ENCODE results near the gene CEBPA.

DNA sequence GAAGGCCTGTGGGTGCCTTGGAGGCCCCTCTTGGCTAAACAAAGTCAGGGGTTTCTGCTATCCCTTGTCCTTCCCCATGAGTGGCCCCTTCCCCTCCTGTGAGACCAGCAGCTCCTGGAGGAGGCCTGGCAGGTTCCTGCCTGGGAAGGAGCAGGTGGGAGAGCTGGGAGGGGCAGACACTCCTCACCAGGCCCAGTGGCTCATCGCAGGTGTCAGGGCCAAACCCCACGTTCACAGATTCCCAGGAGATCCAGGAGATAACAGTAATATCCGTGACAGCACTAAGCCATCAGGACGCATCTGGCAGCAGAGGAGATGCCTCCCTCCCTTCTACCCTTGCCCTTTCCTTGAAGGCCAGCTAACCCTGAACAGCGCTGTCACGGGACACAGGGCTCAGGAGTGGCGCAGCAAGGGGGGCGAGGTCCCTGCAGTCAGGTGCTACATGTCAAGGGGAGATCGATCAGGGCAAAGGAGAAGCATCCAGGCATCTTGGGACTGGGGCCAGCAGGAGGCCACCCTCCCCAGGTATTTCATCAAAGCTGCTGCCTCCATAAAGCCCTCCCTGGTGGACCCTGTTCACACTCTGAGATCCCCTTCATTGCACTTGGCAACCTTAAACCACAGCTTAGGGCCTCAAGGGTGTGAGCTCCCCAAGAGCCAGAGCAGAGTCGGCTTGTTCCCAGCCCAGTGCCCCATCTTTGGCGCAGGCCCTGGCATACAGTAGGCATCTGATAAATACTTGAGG lies 4.8 kb downstream of the CEBPA start:
- TF ChIP-seq POLR2A (IDR thresholded peaks at IDR 0.05; ENCODE audit: low read depth) (no peak), EP300 (IDR thresholded peaks at IDR 0.05) (no peak)
- TF ChIP-seq, protein P1, sequence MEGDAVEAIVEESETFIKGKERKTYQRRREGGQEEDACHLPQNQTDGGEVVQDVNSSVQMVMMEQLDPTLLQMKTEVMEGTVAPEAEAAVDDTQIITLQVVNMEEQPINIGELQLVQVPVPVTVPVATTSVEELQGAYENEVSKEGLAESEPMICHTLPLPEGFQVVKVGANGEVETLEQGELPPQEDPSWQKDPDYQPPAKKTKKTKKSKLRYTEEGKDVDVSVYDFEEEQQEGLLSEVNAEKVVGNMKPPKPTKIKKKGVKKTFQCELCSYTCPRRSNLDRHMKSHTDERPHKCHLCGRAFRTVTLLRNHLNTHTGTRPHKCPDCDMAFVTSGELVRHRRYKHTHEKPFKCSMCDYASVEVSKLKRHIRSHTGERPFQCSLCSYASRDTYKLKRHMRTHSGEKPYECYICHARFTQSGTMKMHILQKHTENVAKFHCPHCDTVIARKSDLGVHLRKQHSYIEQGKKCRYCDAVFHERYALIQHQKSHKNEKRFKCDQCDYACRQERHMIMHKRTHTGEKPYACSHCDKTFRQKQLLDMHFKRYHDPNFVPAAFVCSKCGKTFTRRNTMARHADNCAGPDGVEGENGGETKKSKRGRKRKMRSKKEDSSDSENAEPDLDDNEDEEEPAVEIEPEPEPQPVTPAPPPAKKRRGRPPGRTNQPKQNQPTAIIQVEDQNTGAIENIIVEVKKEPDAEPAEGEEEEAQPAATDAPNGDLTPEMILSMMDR (IDR thresholded peaks at IDR 0.05) = no peak

Measured in esophagus muscularis mucosa (tissue), 4 donors.